H1 (cell line): ENCODE measurements around the gene TAF1B. TPM values are rescaled to one million over a fixed set of nuclear protein-coding genes. Genes with fewer than 3 reads are reported as not detected.

Experiments
- ATF3 ChIP-seq: IDR thresholded peaks from 2 replicates; pipeline ENCODE4 v1.6.1; 2011; ENCODE audit warnings: low read depth, mild to moderate bottlenecking, low read length; ENCODE audit not compliant: insufficient read depth
- POU5F1 ChIP-seq: IDR thresholded peaks from 2 replicates; pipeline ENCODE4 v1.6.1; 2011; ENCODE audit warnings: low read depth, mild to moderate bottlenecking, low read length, moderate library complexity
- TBP ChIP-seq: IDR thresholded peaks from 2 replicates; pipeline ENCODE4 v1.6.1; 2011; ENCODE audit warnings: low read depth, low read length, improper control_type of control experiment
- polyA plus RNA-seq, 7 experiments: library from polyadenylated mRNA; depleted of rRNA in 3 of 7; stranded (reverse) in 5 of 7; unstranded in 2 of 7; fragments of >200 nt in 5 of 7; fragments of 200-250 nt in 2 of 7; gene quantifications; 1 replicate in 5 of 7; 2 replicates in 1 of 7; 4 replicates in 1 of 7; pipeline versions ENCODE4 v1.2.1 to v1.2.3, GENCODE V29; 2011 to 2013; ENCODE audit warnings: missing spikeins in 2 of 7, mixed read lengths in 2 of 7
- total RNA-seq: library from RNA; stranded (reverse); fragmentation: NEBNext Ultra II Directional; extraction: Animal tissue kit (Norgen Biotek cat#: 25700); gene quantifications from 2 replicates; pipeline ENCODE4 v1.2.1, GENCODE V29; 2021

TAF1B gene
- total and polyA plus RNA-seq, 2 of the 8 experiments (the other 6 are each of a cell fraction or from before 2014, with no cell fraction given) = 6.6 to 25.2 TPM

GRCh38 chr2:9889812-9890261 is 46.6 kb downstream of the TAF1B start (continued):
- TF ChIP-seq ATF3 (no peak), TBP (no peak), POU5F1 (no peak)
